Ovary (tissue), 3 donors: ENCODE measurements around the gene PRRC2A.
A peak's percentile ranks its signal among the peaks of the same experiment; 100 is the strongest.

Experiments used
- EP300 ChIP-seq: sonication (generic); formaldehyde crosslinking; IDR thresholded peaks from one replicate; pipeline ENCODE4 v1.6.1; 2017; ENCODE audit warnings: antibody characterized with exemption
- POLR2A ChIP-seq: fragments of 450-650 bp; IDR thresholded peaks from one replicate; pipeline ENCODE4 v1.6.1; 2017; ENCODE audit warnings: antibody characterized with exemption, mild to moderate bottlenecking, moderate library complexity
- TF ChIP-seq, protein P1 (sequence below), 3 donors: fragments of 450-650 bp in 2 of 3; fragments of 200-600 bp in 1 of 3; IDR thresholded peaks; one replicate each; pipeline versions ENCODE4 v1.5.1 to v1.8.0; 2016 to 2022; ENCODE audit warnings: antibody characterized with exemption in 3 of 3, mild to moderate bottlenecking in 1 of 3
- donor health status: DM: no; HTN: no; CAD: no.

GRCh38 chr6:31664790-31665500, 44.4 kb downstream of the PRRC2A start, which contains the start of gene GPANK1:
- TF ChIP-seq, protein P1, sequence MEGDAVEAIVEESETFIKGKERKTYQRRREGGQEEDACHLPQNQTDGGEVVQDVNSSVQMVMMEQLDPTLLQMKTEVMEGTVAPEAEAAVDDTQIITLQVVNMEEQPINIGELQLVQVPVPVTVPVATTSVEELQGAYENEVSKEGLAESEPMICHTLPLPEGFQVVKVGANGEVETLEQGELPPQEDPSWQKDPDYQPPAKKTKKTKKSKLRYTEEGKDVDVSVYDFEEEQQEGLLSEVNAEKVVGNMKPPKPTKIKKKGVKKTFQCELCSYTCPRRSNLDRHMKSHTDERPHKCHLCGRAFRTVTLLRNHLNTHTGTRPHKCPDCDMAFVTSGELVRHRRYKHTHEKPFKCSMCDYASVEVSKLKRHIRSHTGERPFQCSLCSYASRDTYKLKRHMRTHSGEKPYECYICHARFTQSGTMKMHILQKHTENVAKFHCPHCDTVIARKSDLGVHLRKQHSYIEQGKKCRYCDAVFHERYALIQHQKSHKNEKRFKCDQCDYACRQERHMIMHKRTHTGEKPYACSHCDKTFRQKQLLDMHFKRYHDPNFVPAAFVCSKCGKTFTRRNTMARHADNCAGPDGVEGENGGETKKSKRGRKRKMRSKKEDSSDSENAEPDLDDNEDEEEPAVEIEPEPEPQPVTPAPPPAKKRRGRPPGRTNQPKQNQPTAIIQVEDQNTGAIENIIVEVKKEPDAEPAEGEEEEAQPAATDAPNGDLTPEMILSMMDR (IDR thresholded peaks at IDR 0.05): no peak
- TF ChIP-seq POLR2A (peak; percentile 63), EP300 (no peak)
